NCI-H2227 (cell line): ENCODE results near the gene NLGN1.
"Not testable (repeated sequence)": the region's sequence is repeated elsewhere in the genome, so short reads cannot be mapped to it uniquely, and the experiment has no call there.

Experiments used
- DNase-seq: peaks from one replicate; lab custom pipeline; 2025; ENCODE audit not compliant: unreplicated experiment; lab: John Stamatoyannopoulos, UW

The NLGN1 gene

GRCh38 chr3:174202116-174202515 lies 804.6 kb downstream of the NLGN1 start:
- peak; percentile 58 for DNase-seq

- peak; percentile 24 for DNase-seq
Measured at GRCh38 chr3:174202561-174202960, 805.0 kb downstream of the NLGN1 start.

GRCh38 chr3:174204765-174205164 lies 807.2 kb downstream of the NLGN1 start:
- no peak for DNase-seq

- DNase-seq = no peak
Measured at GRCh38 chr3:174206607-174207192, 809.2 kb downstream of the NLGN1 start.

GRCh38 chr3:174208161-174208560 lies 810.6 kb downstream of the NLGN1 start:
- peak; percentile 56 for DNase-seq

- not testable (repeated sequence) for DNase-seq
Measured at GRCh38 chr3:174211896-174212295, 814.4 kb downstream of the NLGN1 start.

- no peak for DNase-seq
Measured at GRCh38 chr3:174215456-174215855, 817.9 kb downstream of the NLGN1 start.

GRCh38 chr3:174216019-174216418 lies 818.5 kb downstream of the NLGN1 start:
- DNase-seq = no peak

GRCh38 chr3:174216946-174217718 lies 819.6 kb downstream of the NLGN1 start:
- no peak for DNase-seq

- DNase-seq = no peak
Measured at GRCh38 chr3:174218016-174218415, 820.5 kb downstream of the NLGN1 start.

- no peak for DNase-seq
Measured at GRCh38 chr3:174219738-174220137, 822.2 kb downstream of the NLGN1 start.

GRCh38 chr3:174220775-174221554 lies 823.4 kb downstream of the NLGN1 start:
- DNase-seq = no peak

GRCh38 chr3:174223042-174223441 lies 825.5 kb downstream of the NLGN1 start:
- no peak for DNase-seq

GRCh38 chr3:174223626-174224025 lies 826.1 kb downstream of the NLGN1 start:
- DNase-seq = no peak

GRCh38 chr3:174229916-174230315 lies 832.4 kb downstream of the NLGN1 start:
- DNase-seq = no peak

GRCh38 chr3:174232028-174232657 lies 834.6 kb downstream of the NLGN1 start:
- not testable (repeated sequence) for DNase-seq

GRCh38 chr3:174232658-174233429 lies 835.3 kb downstream of the NLGN1 start:
- no peak for DNase-seq

- no peak for DNase-seq
Measured at GRCh38 chr3:174233511-174233910, 836.0 kb downstream of the NLGN1 start.

- DNase-seq = no peak
Measured at GRCh38 chr3:174242311-174243041, 844.9 kb downstream of the NLGN1 start.

- no peak for DNase-seq
Measured at GRCh38 chr3:174243171-174243570, 845.6 kb downstream of the NLGN1 start.
